ENCODE results near the gene MXRA7. TPM values are rescaled to one million over a fixed set of nuclear protein-coding genes. Genes with fewer than 3 reads are reported as not detected.
"Not testable (repeated sequence)": the region's sequence is repeated elsewhere in the genome, so short reads cannot be mapped to it uniquely, and the experiment has no call there.

MXRA7 gene, protein sequence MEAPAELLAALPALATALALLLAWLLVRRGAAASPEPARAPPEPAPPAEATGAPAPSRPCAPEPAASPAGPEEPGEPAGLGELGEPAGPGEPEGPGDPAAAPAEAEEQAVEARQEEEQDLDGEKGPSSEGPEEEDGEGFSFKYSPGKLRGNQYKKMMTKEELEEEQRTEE
- polyA plus RNA-seq (ENCODE audit: insufficient read length in 3 of 3): 100 to 1,000 TPM; 107 to 119 (median 114) TPM

DNA sequence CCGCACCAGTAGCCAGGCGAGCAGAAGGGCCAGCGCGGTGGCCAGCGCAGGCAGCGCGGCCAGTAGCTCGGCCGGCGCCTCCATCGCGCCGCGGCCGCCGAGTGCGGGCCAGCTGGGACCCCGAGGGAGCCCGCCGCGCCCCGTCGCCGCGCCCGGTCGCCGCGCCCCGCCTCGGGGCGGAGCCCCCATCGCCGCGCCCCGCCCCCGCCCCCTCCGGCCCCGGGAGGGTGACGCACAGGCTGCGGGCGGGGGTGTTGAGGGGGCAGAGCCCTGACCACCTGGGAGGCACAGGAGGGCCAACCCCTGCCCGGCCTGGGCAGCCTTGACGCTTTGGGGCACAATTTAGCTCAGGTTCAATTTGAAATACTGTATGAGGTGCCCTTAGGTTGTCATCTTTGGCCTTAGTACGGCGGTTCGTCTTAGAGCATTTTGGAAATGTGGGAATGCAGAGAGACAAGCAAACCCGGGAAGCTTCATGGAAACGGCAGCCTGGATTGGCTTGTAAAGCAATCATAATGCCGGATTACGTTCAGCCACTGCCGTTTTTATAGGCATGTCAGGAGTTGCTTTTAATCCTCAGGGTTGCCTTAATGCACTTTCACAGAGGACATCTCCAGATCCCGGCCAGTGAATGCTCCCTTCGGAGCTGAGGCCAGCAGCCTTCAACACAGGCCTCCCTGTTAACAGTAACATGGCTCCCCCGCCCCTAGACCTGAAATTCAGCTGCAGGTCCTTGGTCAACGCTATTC lies at the start of gene MXRA7:
Gene MXRA7, minus strand, starts transcription at position 103 of the 749 bp plus-strand sequence. Its CDS starts 19 bp downstream, at position 84.
- DNase-seq (ENCODE audit: low read depth in 3 of 3, low spot score in 2 of 3): no peak

GRCh38 chr17:76758570-76758969 lies 47.8 kb upstream of the MXRA7 start:
- no peak for DNase-seq (ENCODE audit: low read depth in 3 of 3, low spot score in 2 of 3)

DNA sequence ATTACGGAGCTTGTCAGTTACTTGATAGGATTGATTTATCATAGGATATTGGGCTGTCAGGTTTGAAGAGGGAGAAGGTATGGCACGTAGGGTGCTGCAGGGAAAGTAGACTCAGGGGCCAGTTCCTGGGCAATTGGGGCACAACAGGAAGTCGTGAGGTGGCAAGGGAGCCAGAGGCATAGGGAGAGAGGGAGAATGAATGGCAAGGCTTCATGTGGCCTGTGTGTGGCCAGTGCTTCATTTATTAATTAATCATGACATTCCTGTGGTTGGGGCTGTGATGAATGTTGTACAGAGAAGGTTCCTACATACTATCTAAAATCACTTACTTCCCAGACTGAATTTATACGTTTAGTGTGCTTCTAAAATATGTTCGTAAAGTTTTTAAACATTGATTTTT lies 46.5 kb upstream of the MXRA7 start:
- no peak for DNase-seq (ENCODE audit: low read depth in 3 of 3, low spot score in 2 of 3)

DNA sequence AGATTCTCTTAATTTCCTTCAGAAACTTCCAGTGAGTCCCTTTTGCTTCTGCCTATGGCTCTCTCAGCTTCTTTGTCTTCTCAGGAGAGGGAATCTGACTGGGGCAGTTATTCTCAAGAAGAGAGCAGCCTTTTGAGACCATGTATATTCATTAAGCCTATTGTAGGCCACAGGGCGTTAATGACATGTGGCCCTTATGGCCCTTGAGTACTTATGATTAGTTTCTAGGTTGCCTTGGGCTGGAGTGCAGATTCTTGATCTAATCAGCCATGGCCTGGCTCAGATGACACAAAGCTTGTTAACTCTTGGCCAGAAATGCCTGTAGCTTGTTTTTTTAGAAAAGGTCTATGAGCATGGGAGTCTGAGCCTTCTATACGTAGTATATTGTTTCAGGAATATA lies 44.5 kb upstream of the MXRA7 start:
- no peak for DNase-seq (ENCODE audit: low read depth in 3 of 3, low spot score in 2 of 3)

- no peak for DNase-seq (ENCODE audit: low read depth in 3 of 3, low spot score in 2 of 3)
These were observed 42.5 kb upstream of the MXRA7 start for GRCh38 chr17:76753061-76753961.

GRCh38 chr17:76752006-76752405 lies 41.2 kb upstream of the MXRA7 start:
- DNase-seq (ENCODE audit: low read depth in 3 of 3, low spot score in 2 of 3): no peak

GRCh38 chr17:76751416-76751993 lies 40.7 kb upstream of the MXRA7 start:
- no peak for DNase-seq (ENCODE audit: low read depth in 3 of 3, low spot score in 2 of 3)

- DNase-seq (ENCODE audit: low read depth in 3 of 3, low spot score in 2 of 3): no peak
These were observed 37.9 kb upstream of the MXRA7 start for GRCh38 chr17:76748657-76749056.

- no peak for DNase-seq (ENCODE audit: low read depth in 3 of 3, low spot score in 2 of 3)
These were observed 37.1 kb upstream of the MXRA7 start for GRCh38 chr17:76747716-76748363.

DNA sequence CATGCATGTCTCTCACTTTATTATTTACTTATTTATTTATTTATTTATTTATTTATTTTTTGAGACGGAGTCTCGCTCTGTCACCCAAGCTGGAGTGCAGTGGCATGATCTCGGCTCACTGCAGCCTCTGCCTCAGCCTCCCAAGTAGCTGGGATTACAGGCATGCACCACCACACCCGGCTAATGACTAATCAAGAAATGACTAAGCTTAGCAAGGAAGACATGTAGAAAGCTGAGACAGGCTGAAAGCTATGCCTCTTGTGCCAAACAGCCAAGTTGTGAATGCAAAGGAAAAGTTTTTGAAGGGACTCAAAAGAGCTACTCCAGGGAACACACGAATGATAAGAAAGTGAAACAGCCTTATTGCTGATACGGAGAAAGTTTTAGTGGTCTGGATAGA lies 35.0 kb upstream of the MXRA7 start:
- DNase-seq (ENCODE audit: low read depth in 3 of 3, low spot score in 2 of 3): not testable (repeated sequence)

- DNase-seq (ENCODE audit: low read depth in 3 of 3, low spot score in 2 of 3): no peak
These were observed 34.0 kb upstream of the MXRA7 start for GRCh38 chr17:76744747-76745146.

- no peak for DNase-seq (ENCODE audit: low read depth in 3 of 3, low spot score in 2 of 3)
These were observed 32.2 kb upstream of the MXRA7 start for GRCh38 chr17:76742958-76743357.

- no peak for DNase-seq (ENCODE audit: low read depth in 3 of 3, low spot score in 2 of 3)
These were observed 29.8 kb upstream of the MXRA7 start for GRCh38 chr17:76740329-76741118.

- DNase-seq (ENCODE audit: low read depth in 3 of 3, low spot score in 2 of 3): not testable (repeated sequence)
These were observed 28.9 kb upstream of the MXRA7 start for GRCh38 chr17:76739568-76740115.

GRCh38 chr17:76738468-76738850 lies 27.7 kb upstream of the MXRA7 start:
- DNase-seq (ENCODE audit: low read depth in 3 of 3, low spot score in 2 of 3): no peak

DNA sequence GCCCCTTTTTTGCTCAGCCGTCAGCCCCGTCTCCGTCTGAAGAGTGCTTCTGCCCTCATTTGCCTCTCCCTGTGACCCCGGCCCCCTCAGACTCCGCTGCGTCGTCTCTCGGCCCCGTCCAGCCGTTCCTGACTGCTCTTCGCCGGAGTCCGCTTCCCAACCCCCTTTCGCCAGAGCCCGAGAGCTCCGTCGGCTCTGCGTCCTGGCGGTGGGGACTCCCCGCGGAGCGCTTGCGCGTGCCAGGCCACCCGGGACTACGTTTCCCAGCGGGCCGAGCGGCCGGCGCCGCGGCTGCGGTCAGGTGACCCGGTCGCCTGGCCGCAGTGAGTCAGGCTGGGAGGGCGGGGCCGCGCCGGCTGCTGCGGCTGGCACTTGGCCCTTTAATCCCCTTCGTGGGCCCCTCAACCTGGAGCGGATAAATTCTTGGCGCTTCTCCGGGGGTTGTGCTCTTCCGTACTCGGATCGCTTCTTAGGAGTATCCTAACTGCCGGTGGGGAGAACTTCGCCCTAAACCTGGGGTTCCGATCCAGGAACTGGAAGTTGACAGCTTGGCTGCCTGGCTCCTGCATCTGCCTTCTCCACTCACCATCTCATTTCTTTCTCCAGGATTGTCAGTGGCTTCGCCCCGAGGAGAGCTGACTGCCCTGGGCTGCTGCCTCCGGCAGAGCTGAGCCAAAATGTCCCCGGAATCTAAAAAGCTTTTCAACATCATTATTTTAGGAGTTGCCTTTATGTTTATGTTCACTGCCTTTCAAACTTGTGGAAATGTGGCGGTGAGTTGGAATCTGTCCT lies 27.1 kb upstream of the MXRA7 start, which contains the start of gene MFSD11:
Gene MFSD11, plus strand, starts transcription at position 444 of the 792 bp plus-strand sequence. Its CDS starts 234 bp downstream, at position 678.
- DNase-seq (ENCODE audit: low read depth in 3 of 3, low spot score in 2 of 3): peak; percentile 85 to 92 (median 91)

- DNase-seq (ENCODE audit: low read depth in 3 of 3, low spot score in 2 of 3): peak in 2 of 3 donors; percentile 97
These were observed 26.4 kb upstream of the MXRA7 start, which contains the start of gene SRSF2 for GRCh38 chr17:76737082-76737675. SRSF2 (minus strand) TSS chr17:76737331; CDS start chr17:76737160, 171 bp downstream.

All from right renal cortex interstitium (tissue), 3 donors.